HepG2 (cell line): ENCODE measurements around the gene GUCY2D. TPM values are rescaled to one million over a fixed set of nuclear protein-coding genes. Genes with fewer than 3 reads are reported as not detected.

ENCODE experiments used
- BCLAF1 ChIP-seq: fragments of 450-650 bp; IDR thresholded peaks from 2 replicates; pipeline ENCODE4 v1.6.1; 2017; ENCODE audit warnings: mild to moderate bottlenecking
- ELK4 ChIP-seq: sonication (generic); formaldehyde crosslinking; IDR thresholded peaks from 2 replicates; pipeline ENCODE4 v1.9.0; 2021; ENCODE audit warnings: missing genetic modification reagents, borderline replicate concordance
- ERF ChIP-seq: IDR thresholded peaks from 2 replicates; pipeline ENCODE4 v1.6.1; 2018; ENCODE audit warnings: missing biosample characterization, missing genetic modification reagents
- KDM5A ChIP-seq: fragments of 200-600 bp; sonication (generic); IDR thresholded peaks from 2 replicates; pipeline ENCODE4 v1.7.0; 2018; ENCODE audit warnings: antibody characterized with exemption, mild to moderate bottlenecking, low read length, borderline replicate concordance
- MXD3 ChIP-seq: IDR thresholded peaks from 2 replicates; pipeline ENCODE4 v1.6.1; 2016; ENCODE audit warnings: mild to moderate bottlenecking, missing biosample characterization, missing genetic modification reagents
- NFYC ChIP-seq: IDR thresholded peaks from 2 replicates; pipeline ENCODE4 v1.6.1; 2016; ENCODE audit warnings: missing genetic modification reagents, missing compliant biosample characterization
- ONECUT2 ChIP-seq: sonication (generic); formaldehyde crosslinking; IDR thresholded peaks from 2 replicates; pipeline ENCODE4 v1.4.0; 2020; ENCODE audit warnings: missing genetic modification reagents
- PHB2 ChIP-seq: fragments of 450-650 bp; IDR thresholded peaks from 2 replicates; pipeline ENCODE4 v1.6.1; 2018; ENCODE audit not compliant: partially characterized antibody
- PLRG1 ChIP-seq: fragments of 450-650 bp; conservative IDR thresholded peaks from 2 replicates; pipeline ENCODE4 v1.6.1; 2016
- PLSCR1 ChIP-seq: sonication (generic); formaldehyde crosslinking; IDR thresholded peaks from 2 replicates; pipeline ENCODE4 v1.5.0; 2020; ENCODE audit warnings: missing genetic modification reagents, mild to moderate bottlenecking, borderline replicate concordance
- PRMT3 ChIP-seq: sonication (generic); formaldehyde crosslinking; IDR thresholded peaks from 2 replicates; pipeline ENCODE4 v1.8.1; 2022; ENCODE audit warnings: low read depth, mild to moderate bottlenecking, moderate library complexity, missing genetic modification reagents, borderline replicate concordance
- TAF1 ChIP-seq: sonication (generic); formaldehyde crosslinking; IDR thresholded peaks from 2 replicates; pipeline ENCODE4 v1.4.0; 2020; ENCODE audit warnings: missing genetic modification reagents
- THAP11 ChIP-seq: IDR thresholded peaks from 2 replicates; pipeline ENCODE4 v1.6.1; 2016; ENCODE audit warnings: missing biosample characterization, missing genetic modification reagents
- TSC22D2 ChIP-seq: sonication (generic); formaldehyde crosslinking; IDR thresholded peaks from 2 replicates; pipeline ENCODE4 v1.5.1; 2020; ENCODE audit warnings: missing genetic modification reagents, mild to moderate bottlenecking, borderline replicate concordance
- ZBTB25 ChIP-seq: IDR thresholded peaks from 2 replicates; pipeline ENCODE4 v1.6.1; 2018; ENCODE audit warnings: missing genetic modification reagents
- ZNF235 ChIP-seq: sonication (generic); formaldehyde crosslinking; IDR thresholded peaks from 2 replicates; pipeline ENCODE4 v1.8.1; 2023; ENCODE audit warnings: mild to moderate bottlenecking, missing genetic modification reagents, borderline replicate concordance
- ZNF253 ChIP-seq: sonication (generic); formaldehyde crosslinking; IDR thresholded peaks from 2 replicates; pipeline ENCODE4 v1.8.0; 2022; ENCODE audit warnings: mild to moderate bottlenecking, missing genetic modification reagents, borderline replicate concordance
- ZNF337 ChIP-seq: sonication (generic); formaldehyde crosslinking; IDR thresholded peaks from 2 replicates; pipeline ENCODE4 v1.5.1; 2020; ENCODE audit warnings: missing genetic modification reagents, low read depth, mild to moderate bottlenecking, borderline replicate concordance
- ZNF670 ChIP-seq: sonication (generic); formaldehyde crosslinking; IDR thresholded peaks from 2 replicates; pipeline ENCODE4 v1.8.0; 2022; ENCODE audit warnings: mild to moderate bottlenecking, missing genetic modification reagents, borderline replicate concordance
- ZNF746 ChIP-seq: sonication (generic); formaldehyde crosslinking; IDR thresholded peaks from 2 replicates; pipeline ENCODE4 v1.8.0; 2022; ENCODE audit warnings: mild to moderate bottlenecking, missing genetic modification reagents
- ZSCAN29 ChIP-seq: sonication (generic); formaldehyde crosslinking; conservative IDR thresholded peaks from 2 replicates; pipeline ENCODE4 v1.4.0; 2020; ENCODE audit warnings: mild to moderate bottlenecking, missing genetic modification reagents
- ZSCAN5A ChIP-seq: sonication (generic); formaldehyde crosslinking; IDR thresholded peaks from 2 replicates; pipeline ENCODE4 v1.8.0; 2022; ENCODE audit warnings: mild to moderate bottlenecking, missing genetic modification reagents, borderline replicate concordance
- polyA plus RNA-seq, 8 experiments: library from polyadenylated mRNA; depleted of rRNA in 3 of 8; stranded (reverse) in 7 of 8; unstranded in 1 of 8; fragments of >200 nt; fragmentation: Illumina TruSeq in 4 of 8; extraction: Trizol in 4 of 8; gene quantifications; 2 replicates each; pipeline versions ENCODE4 v1.2.1 to v1.2.3, GENCODE V29; 2011 to 2016; ENCODE audit warnings: low read depth in 4 of 8, missing spikeins in 1 of 8, mixed read lengths in 1 of 8; ENCODE audit not compliant: insufficient read depth in 1 of 8
- total RNA-seq, 5 experiments: library from RNA; depleted of rRNA; stranded (reverse); fragments of >200 nt; fragmentation: Illumina TruSeq; extraction: Trizol; gene quantifications; 2 replicates each; pipeline ENCODE4 v1.2.3, GENCODE V29; 2016; ENCODE audit warnings: low read depth in 1 of 5

Gene GUCY2D
- total and polyA plus RNA-seq, 2 of the 13 experiments (the other 11 are each of a cell fraction or from before 2014, with no cell fraction given) = not detected

GRCh38 chr17:8016632-8017424 is 14.4 kb downstream of the GUCY2D start (continued):
- TF ChIP-seq ZBTB25 (CRISPR knock-in tag) (no peak), ZNF337 (CRISPR knock-in tag) (no peak), ELK4 (CRISPR knock-in tag) (no peak), MXD3 (no peak), ONECUT2 (CRISPR knock-in tag) (no peak), KDM5A (no peak), TAF1 (CRISPR knock-in tag) (no peak), PLRG1 (no peak), ZNF746 (CRISPR knock-in tag) (no peak), THAP11 (peak; percentile 47; the same call in 1 of the 2 replicates), ZNF235 (CRISPR knock-in tag) (no peak), ZNF253 (no peak), PRMT3 (CRISPR knock-in tag) (no peak), ZNF670 (CRISPR knock-in tag) (no peak), BCLAF1 (no peak), NFYC (CRISPR knock-in tag) (no peak), TSC22D2 (CRISPR knock-in tag) (no peak), PLSCR1 (no peak), ZSCAN29 (CRISPR knock-in tag) (no peak), PHB2 (no peak), ZSCAN5A (CRISPR knock-in tag) (no peak), ERF (CRISPR knock-in tag) (0 out of 2 replicates have a peak, but pooled peaks have one; percentile 27)
